IMR-90 (cell line): ENCODE measurements around the gene GRAMD1B.

Experiments
- BHLHE40 ChIP-seq: fragments of 150-350 bp; IDR thresholded peaks from 2 replicates; pipeline ENCODE4 v1.6.1; 2016; ENCODE audit warnings: mild to moderate bottlenecking, low read depth, low read length
- CTCF ChIP-seq: conservative IDR thresholded peaks from 2 replicates; pipeline ENCODE4 v1.5.1; 2012; ENCODE audit warnings: mild to moderate bottlenecking, low read depth, low read length, improper control_type of control experiment
- MXI1 ChIP-seq: IDR thresholded peaks from 2 replicates; pipeline ENCODE4 v1.6.1; 2012; ENCODE audit warnings: low read depth, mild to moderate bottlenecking, low read length, moderate library complexity, borderline replicate concordance
- POLR2A ChIP-seq: IDR thresholded peaks from 2 replicates; pipeline ENCODE4 v1.6.1; 2012; ENCODE audit warnings: mild to moderate bottlenecking, low read depth, low read length
- RAD21 ChIP-seq: IDR thresholded peaks from 2 replicates; pipeline ENCODE4 v1.6.1; 2012; ENCODE audit warnings: low read length, improper control_type of control experiment
- RCOR1 ChIP-seq: IDR thresholded peaks from 2 replicates; pipeline ENCODE4 v1.6.1; 2012; ENCODE audit warnings: mild to moderate bottlenecking, low read length, improper control_type of control experiment; ENCODE audit not compliant: insufficient replicate concordance
- SMC3 ChIP-seq: fragments of 150-350 bp; IDR thresholded peaks from 2 replicates; pipeline ENCODE4 v1.6.1; 2016; ENCODE audit warnings: low read depth, mild to moderate bottlenecking, antibody characterized with exemption, low read length, moderate library complexity

- TF ChIP-seq POLR2A (no peak), CTCF (no peak), MXI1 (no peak), RAD21 (no peak), SMC3 (no peak), RCOR1 (no peak), BHLHE40 (no peak)
Measured at GRCh38 chr11:123525097-123525496, 95.0 kb downstream of the GRAMD1B start.
